Measurements from ENCODE around the gene PTPRC. TPM values are rescaled to one million over a fixed set of nuclear protein-coding genes. Genes with fewer than 3 reads are reported as not detected.

Gene PTPRC
- polyA plus RNA-seq, 3 donors from 2014 or later: 1,000 to 1,490 (median 1,080) TPM

DNA sequence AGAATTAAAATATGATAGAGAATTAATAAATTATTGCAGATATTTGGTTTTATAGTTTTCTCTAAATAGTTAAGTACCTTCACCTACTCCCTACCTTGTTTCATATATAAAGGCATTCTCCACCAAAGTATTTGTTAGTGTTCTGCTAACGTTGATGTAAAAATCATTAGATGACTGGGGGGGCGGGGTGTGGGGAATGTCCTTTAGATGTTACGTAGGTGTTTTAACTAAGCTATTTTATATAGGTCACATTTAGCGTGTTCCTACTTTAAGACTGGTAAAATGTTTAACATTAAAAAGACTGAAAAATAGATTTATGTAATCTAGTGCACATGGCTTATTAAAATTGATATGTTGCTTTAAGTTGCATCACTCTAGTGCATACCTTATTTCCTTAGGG is 48.6 kb downstream of the PTPRC start:
- H3K27me3 Mint-ChIP-seq (ENCODE audit: low read depth in 3 of 3): peaks cover 1 to 3% (median 2%) of the 10 kb centered on the region in 3 donors
- H3K4me3 Mint-ChIP-seq: peak overlapping the region; percentile 14 to 82 (median 64)
- H3K9me3 Mint-ChIP-seq: no peaks in the 10 kb centered on the region
- peaks cover 0 to 14% (median 0%) of the 10 kb centered on the region in 3 donors for H3K36me3 Mint-ChIP-seq
- peaks cover 86 to 98% of the 10 kb centered on the region in 2 donors for H3K4me1 Mint-ChIP-seq
- H3K27ac Mint-ChIP-seq: peak overlapping the region; percentile 88 to 100 (median 94)
- no peak for DNase-seq

DNA sequence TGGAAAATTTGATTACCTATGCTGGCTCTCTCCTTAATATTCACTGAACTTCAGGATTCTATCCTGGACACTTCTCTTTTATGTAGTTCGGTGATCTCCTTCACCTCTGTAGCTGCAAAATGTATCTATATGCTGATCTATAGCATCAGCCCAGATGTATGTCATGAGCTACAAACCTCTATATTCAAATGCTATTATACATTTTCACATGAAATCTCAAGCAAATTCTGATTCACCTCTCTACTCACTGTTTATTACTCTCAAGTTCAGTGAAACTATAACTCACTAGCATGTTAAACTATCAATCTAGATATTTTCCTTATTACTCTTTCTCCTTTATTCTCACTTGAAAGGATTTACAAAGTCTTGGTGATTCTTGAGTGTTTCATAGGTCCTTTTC is 52.2 kb downstream of the PTPRC start:
- Mint-ChIP-seq H3K27me3 (ENCODE audit: low read depth in 3 of 3) (peaks cover 0 to 2% (median 0%) of the 10 kb centered on the region in 3 donors), H3K4me1 (peaks cover 82 to 97% of the 10 kb centered on the region in 2 donors), H3K36me3 (peaks cover 10 to 18% (median 10%) of the 10 kb centered on the region in 3 donors), H3K4me3 (peak overlapping the region; percentile 38 to 61 (median 47)), H3K9me3 (no peaks in the 10 kb centered on the region), H3K27ac (peak overlapping the region; percentile 60 to 100 (median 91))
- DNase-seq: no peak

DNA sequence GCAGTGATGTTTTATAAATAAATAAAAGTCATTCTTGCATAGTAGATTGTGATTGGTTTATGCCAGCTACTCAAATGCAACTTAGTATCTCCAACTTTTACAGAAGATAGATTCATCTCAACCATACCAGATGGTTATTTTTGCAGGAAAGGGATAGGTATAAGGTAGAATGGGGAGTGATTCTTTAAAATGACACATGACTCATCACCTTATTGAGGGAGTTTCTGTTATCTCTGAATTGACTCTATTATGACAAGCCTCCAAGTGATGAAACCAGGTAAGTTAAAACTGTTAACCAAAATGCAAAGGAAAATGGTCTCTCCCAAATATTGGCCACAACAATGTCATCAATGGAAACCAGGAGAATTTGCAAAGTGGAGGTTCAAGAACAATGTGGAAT is 54.5 kb downstream of the PTPRC start:
- DNase-seq: no peak
- Mint-ChIP-seq H3K27ac (peak overlapping the region; percentile 56 to 91 (median 86)), H3K36me3 (peaks cover 27 to 40% (median 29%) of the 10 kb centered on the region in 3 donors), H3K9me3 (no peaks in the 10 kb centered on the region), H3K4me3 (peak overlapping the region; percentile 40 to 62 (median 46)), H3K27me3 (ENCODE audit: low read depth in 3 of 3) (peaks cover 0 to 2% (median 0%) of the 10 kb centered on the region in 3 donors), H3K4me1 (peaks cover 81 to 96% of the 10 kb centered on the region in 2 donors)

DNA sequence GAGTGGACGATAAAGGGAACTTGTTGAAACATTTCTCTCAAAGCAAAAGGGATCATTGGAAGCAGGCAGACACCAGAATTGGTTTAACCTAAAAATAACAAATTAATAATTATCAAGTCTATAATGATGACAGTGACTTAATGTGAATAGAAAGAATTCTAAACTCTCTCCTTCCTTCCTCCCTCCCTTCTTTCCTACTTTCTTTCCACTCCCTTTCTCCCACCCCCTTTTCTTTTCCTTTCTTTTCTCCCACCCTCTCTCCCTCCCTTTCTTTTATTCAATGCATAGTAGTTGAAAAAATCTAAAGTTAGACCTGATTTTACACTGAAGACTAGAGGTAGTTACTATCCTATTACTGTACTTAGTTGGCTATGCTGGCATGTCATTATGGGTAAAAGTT is 55.7 kb downstream of the PTPRC start:
- peaks cover 77 to 94% of the 10 kb centered on the region in 2 donors for H3K4me1 Mint-ChIP-seq
- peak overlapping the region in 2 of 5 donors; percentile 30 to 34 for H3K4me3 Mint-ChIP-seq
- no peaks in the 10 kb centered on the region for H3K9me3 Mint-ChIP-seq
- H3K27me3 Mint-ChIP-seq (ENCODE audit: low read depth in 3 of 3): peaks cover 0 to 2% (median 0%) of the 10 kb centered on the region in 3 donors
- peaks cover 36 to 49% (median 36%) of the 10 kb centered on the region in 3 donors for H3K36me3 Mint-ChIP-seq
- peak overlapping the region; percentile 47 to 91 (median 76) for H3K27ac Mint-ChIP-seq
- no peak for DNase-seq

DNA sequence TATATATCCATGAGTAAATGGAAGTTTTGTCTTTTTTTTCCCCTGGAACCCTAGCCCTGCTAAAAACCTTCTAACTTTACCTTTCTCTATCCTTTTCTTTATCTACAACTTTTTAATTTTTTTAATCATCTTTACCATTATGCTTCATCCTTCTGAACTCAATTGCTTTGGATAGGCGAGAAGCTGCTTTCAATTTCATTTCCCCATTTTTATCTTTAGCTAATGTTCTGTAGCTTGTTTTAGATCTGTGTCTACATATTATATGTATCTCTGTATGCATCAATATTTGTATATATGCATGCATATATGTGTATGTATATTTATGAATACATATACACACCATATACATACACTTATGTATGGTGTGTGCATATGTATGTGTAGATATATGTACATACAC is 57.4 kb downstream of the PTPRC start:
- Mint-ChIP-seq H3K27me3 (ENCODE audit: low read depth in 3 of 3) (no peaks in the 10 kb centered on the region), H3K9me3 (no peaks in the 10 kb centered on the region), H3K36me3 (peaks cover 53 to 58% (median 53%) of the 10 kb centered on the region in 3 donors), H3K27ac (peak overlapping the region; percentile 56 to 91 (median 82)), H3K4me1 (peaks cover 78 to 94% of the 10 kb centered on the region in 2 donors), H3K4me3 (peak overlapping the region; percentile 0 to 68 (median 12))
- DNase-seq: no peak

DNA sequence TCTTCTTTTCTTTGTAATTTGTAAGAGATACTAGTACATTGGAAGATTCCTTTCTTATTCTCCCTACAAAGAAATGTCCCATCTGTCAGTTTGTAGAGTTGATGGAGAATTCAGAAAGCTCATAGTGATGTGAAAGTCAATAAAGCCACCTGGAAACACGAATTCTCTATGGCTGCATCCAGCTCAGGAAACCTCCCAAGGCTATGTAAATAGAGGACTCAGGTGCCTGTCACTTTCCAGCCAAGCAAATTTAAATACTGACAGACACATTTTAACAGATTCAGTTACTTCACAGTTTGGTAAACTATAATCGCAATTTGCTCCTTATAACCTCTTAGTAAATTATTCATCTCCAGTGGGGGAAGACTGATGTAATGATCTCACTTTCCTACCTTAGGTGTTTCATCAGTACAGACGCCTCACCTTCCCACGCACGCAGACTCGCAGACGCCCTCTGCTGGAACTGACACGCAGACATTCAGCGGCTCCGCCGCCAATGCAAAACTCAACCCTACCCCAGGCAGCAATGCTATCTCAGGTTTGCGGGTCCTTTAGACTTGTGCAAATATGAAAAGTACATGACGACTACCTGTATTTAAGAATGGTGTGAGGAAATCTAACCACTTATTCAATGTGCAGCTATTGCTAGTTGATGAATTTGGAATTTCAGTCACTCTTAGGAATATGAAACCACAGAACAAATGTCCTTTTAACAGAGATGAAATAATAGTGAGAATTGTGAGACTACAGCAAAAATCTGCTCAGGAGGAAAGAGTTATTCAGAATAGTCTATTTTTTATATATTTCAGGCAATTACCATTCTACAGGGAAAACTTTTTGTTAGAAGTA is 60.6 kb downstream of the PTPRC start:
- Mint-ChIP-seq H3K27ac (peak overlapping the region; percentile 69 to 88 (median 81)), H3K27me3 (ENCODE audit: low read depth in 3 of 3) (peaks cover 0 to 4% (median 0%) of the 10 kb centered on the region in 3 donors), H3K9me3 (no peaks in the 10 kb centered on the region), H3K36me3 (peaks cover 56 to 72% (median 62%) of the 10 kb centered on the region in 3 donors), H3K4me1 (peaks cover 73 to 97% of the 10 kb centered on the region in 2 donors), H3K4me3 (peak overlapping the region in 4 of 5 donors; percentile 3 to 37 (median 26))
- peak in 2 of 3 donors; percentile 36 to 38 for DNase-seq

DNA sequence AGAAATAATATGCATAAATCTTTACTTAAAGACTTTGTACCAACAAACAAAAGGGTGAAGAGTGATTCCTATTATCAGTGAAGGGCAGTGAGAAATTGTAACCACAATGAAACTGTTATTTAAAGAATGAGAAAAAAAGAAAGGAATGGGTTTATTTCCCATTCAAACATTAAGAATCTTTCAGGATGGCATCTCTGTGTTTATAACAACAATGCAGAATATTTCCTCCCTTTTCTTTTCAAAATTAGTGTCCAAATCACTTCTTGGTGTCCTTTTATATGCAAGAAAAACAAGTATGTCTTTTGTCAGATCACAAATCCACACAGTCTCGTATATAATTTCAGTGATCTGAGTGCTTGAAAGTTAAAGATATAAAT is 61.2 kb downstream of the PTPRC start:
- H3K27ac Mint-ChIP-seq: peak overlapping the region; percentile 69 to 88 (median 81)
- H3K36me3 Mint-ChIP-seq: peaks cover 57 to 77% (median 68%) of the 10 kb centered on the region in 3 donors
- peaks cover 70 to 97% of the 10 kb centered on the region in 2 donors for H3K4me1 Mint-ChIP-seq
- peaks cover 0 to 4% (median 0%) of the 10 kb centered on the region in 3 donors for H3K27me3 Mint-ChIP-seq (ENCODE audit: low read depth in 3 of 3)
- no peaks in the 10 kb centered on the region for H3K9me3 Mint-ChIP-seq
- DNase-seq: no peak
- no peak overlapping the region for H3K4me3 Mint-ChIP-seq

DNA sequence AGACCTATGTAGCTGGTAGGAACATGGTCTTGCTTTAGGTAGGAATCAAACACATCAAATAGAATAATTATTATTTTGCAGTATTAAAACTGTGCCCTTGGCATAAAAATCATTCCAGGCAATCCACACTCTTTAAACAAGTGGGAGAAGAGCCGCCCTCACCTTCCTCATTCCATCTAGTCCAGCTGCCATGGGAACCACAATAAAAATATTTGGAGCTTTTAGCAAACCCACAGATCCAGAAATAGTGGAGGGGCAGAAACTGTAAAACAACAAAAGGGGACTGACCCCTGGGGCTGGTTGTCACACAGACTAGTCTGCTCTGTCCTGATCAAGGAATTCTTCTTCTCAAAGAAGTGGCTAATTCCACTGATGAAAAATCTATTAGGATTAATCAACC is 61.6 kb downstream of the PTPRC start:
- no peak for DNase-seq
- peak overlapping the region in 2 of 5 donors; percentile 17 to 33 for H3K4me3 Mint-ChIP-seq
- H3K27me3 Mint-ChIP-seq (ENCODE audit: low read depth in 3 of 3): peaks cover 0 to 4% (median 0%) of the 10 kb centered on the region in 3 donors
- H3K9me3 Mint-ChIP-seq: no peaks in the 10 kb centered on the region
- H3K36me3 Mint-ChIP-seq: peaks cover 60 to 81% (median 70%) of the 10 kb centered on the region in 3 donors
- H3K27ac Mint-ChIP-seq: peak overlapping the region; percentile 69 to 88 (median 80)
- H3K4me1 Mint-ChIP-seq: peaks cover 70 to 97% of the 10 kb centered on the region in 2 donors

DNA sequence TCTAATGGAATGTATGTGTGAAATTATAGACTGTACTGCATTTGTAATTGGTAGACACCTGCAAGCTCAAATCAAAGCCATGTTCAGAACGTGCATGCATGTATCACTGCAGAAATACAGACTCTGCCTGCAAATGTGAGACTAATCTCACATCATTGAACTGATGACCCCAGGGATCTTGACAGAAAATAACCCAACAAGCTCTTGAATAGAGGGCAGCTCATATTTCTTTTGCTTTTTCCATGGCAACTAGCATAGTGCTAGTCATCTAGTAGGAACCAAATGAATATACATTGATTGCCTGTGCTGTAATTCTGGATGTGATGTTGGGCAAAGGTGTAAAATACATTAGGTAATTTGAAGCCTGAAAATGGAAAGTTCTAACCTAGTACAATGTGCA is 62.4 kb downstream of the PTPRC start:
- Mint-ChIP-seq H3K9me3 (no peaks in the 10 kb centered on the region), H3K36me3 (peaks cover 65 to 87% (median 73%) of the 10 kb centered on the region in 3 donors), H3K4me1 (peaks cover 70 to 97% of the 10 kb centered on the region in 2 donors), H3K27ac (peak overlapping the region; percentile 66 to 88 (median 82)), H3K4me3 (peak overlapping the region in 2 of 5 donors; percentile 24 to 51), H3K27me3 (ENCODE audit: low read depth in 3 of 3) (peaks cover 0 to 4% (median 0%) of the 10 kb centered on the region in 3 donors)
- no peak for DNase-seq

DNA sequence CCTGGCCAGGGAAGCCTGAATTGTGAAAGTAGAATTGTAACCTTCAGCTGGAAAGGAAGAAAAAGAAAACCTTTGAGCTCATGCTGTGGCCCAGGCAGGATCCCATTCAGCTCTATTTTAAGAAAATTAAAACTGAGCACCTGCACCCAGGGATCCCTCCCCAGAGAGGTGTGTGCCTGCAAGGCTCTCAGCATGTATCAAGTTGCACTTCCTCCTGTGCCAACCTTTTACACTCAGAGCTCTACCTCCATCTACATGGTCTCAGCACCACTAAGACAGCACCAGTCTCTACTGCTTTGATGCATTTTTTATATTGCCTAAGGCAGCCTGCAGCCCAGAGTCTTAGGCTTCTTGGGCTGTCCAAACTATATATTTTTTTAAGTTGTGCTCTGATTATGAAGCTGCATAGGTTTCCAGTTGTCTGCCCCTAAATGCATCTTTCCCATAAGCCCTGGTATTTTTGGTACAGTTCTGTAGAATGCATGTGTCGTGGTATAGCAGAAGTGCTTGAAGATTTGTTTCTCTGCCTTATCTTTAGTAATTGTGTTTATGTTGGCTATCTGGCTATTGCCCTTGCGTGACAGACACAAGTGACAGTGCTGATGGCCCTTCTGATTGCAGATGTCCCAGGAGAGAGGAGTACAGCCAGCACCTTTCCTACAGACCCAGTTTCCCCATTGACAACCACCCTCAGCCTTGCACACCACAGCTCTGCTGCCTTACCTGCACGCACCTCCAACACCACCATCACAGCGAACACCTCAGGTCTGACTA is 63.1 kb downstream of the PTPRC start:
- H3K4me3 Mint-ChIP-seq: peak overlapping the region in 1 of 5 donors; percentile 30
- peaks cover 0 to 6% (median 0%) of the 10 kb centered on the region in 3 donors for H3K27me3 Mint-ChIP-seq (ENCODE audit: low read depth in 3 of 3)
- H3K27ac Mint-ChIP-seq: peak overlapping the region; percentile 46 to 88 (median 78)
- peaks cover 63 to 96% of the 10 kb centered on the region in 2 donors for H3K4me1 Mint-ChIP-seq
- no peak for DNase-seq
- H3K36me3 Mint-ChIP-seq: peaks cover 61 to 81% (median 70%) of the 10 kb centered on the region in 3 donors
- no peaks in the 10 kb centered on the region for H3K9me3 Mint-ChIP-seq

DNA sequence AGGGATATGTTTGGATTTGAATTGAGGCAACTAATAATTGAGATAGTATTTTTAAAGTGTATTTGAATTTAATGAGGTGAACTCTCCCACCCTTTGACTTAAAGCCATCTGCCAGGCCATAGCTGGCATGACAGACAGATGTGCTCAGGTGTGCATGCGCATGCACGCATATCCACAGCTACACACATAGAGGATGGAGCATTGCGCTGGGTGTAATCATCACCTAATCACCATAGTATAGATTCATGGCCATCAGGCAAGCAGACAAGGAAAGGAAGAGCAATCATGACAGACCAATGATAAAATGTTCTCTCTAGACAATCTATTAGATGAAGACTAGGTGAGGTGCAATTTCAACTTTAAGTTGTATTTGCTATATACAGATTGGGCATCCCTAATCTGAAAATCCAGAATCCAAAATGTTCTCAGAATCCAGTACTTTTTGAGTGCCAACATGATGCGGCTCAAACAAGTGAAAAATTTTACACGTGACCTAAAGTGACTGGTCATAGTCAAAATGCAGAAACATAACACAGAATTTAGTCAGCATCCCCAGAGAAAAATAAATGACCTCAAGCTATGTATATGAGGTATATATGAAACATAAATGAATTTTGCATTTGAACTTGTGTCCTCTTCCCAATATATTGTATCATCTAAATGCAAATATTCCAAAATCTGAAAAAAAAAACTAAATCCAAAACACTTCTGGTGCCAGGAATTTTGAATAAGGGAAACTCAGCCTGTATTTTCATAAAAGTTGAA is 70.1 kb downstream of the PTPRC start:
- H3K4me3 Mint-ChIP-seq: no peak overlapping the region
- H3K4me1 Mint-ChIP-seq: peaks cover 18 to 82% of the 10 kb centered on the region in 2 donors
- DNase-seq: no peak
- peak overlapping the region; percentile 32 to 84 (median 82) for H3K27ac Mint-ChIP-seq
- H3K9me3 Mint-ChIP-seq: no peaks in the 10 kb centered on the region
- H3K36me3 Mint-ChIP-seq: peaks cover 29 to 57% (median 53%) of the 10 kb centered on the region in 3 donors
- H3K27me3 Mint-ChIP-seq (ENCODE audit: low read depth in 3 of 3): peaks cover 0 to 2% (median 0%) of the 10 kb centered on the region in 3 donors

DNA sequence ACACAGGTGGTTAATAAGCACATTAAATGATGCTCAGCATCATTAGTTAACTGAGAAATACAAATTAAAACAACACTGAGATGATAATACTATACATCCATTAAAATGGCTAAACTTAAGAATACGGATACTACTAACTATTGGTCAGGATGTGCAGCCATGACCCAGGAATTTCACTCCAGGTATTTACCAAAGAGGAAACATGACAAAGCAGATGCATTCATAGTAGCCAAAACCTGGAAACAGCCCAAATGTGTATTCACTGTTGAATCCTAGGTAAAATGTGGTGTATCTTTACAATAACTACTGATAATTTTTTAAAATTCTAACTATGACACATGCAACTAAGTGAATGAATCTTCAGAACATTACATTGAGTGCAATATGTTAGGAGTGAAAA is 73.0 kb downstream of the PTPRC start:
- Mint-ChIP-seq H3K4me1 (peaks cover 16 to 76% of the 10 kb centered on the region in 2 donors), H3K36me3 (peaks cover 29 to 55% (median 48%) of the 10 kb centered on the region in 3 donors), H3K27me3 (ENCODE audit: low read depth in 3 of 3) (no peaks in the 10 kb centered on the region), H3K27ac (peak overlapping the region in 5 of 6 donors; percentile 40 to 78 (median 65)), H3K4me3 (no peak overlapping the region), H3K9me3 (no peaks in the 10 kb centered on the region)
- DNase-seq: no peak

DNA sequence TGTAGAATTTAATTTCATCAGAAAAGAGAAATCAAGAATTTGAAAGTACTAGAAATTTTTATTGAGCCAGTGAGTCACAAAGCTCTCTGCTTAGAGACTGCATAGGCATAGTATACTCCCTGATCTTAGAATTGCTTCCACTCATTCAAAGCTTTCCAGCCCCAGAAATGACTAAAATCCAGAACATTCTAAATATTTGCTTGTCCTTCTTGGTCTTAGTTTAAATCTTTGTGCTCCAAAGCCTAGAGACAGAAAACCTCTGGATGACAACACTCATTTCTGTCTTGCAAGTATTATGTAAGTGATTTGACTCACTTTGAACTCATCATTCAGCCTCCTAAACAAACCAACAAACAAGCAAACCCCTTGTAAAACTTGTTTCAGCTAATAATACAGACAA is 74.2 kb downstream of the PTPRC start:
- Mint-ChIP-seq H3K4me3 (no peak overlapping the region), H3K4me1 (peaks cover 18 to 80% of the 10 kb centered on the region in 2 donors), H3K36me3 (peaks cover 29 to 63% (median 53%) of the 10 kb centered on the region in 3 donors), H3K27ac (peak overlapping the region; percentile 61 to 82 (median 73)), H3K9me3 (no peaks in the 10 kb centered on the region), H3K27me3 (ENCODE audit: low read depth in 3 of 3) (no peaks in the 10 kb centered on the region)
- DNase-seq: no peak

Measured in immature natural killer cell (primary cell).